H1 (cell line): Measurements from ENCODE around the gene FLT4. TPM values are rescaled to one million over a fixed set of nuclear protein-coding genes. Genes with fewer than 3 reads are reported as not detected.

Experiments used
- ASH2L ChIP-seq: fragments of 200-600, 300-600 bp; sonication (generic); IDR thresholded peaks from one replicate; pipeline ENCODE4 v1.7.1; 2017; ENCODE audit warnings: low read length
- BCL11A ChIP-seq, 2 experiments: IDR thresholded peaks; one replicate each; pipeline ENCODE4 v1.6.1; 2011; ENCODE audit warnings: low read depth in 2 of 2, low read length in 2 of 2, mild to moderate bottlenecking in 2 of 2
- BRCA1 ChIP-seq: IDR thresholded peaks from 2 replicates; pipeline ENCODE4 v1.6.1; 2012; ENCODE audit warnings: low read depth, low read length, improper control_type of control experiment
- CBX5 ChIP-seq: fragments of 300-800, 300-1000 bp; sonication (generic); IDR thresholded peaks from 2 replicates; pipeline ENCODE4 v1.7.1; 2016; ENCODE audit warnings: antibody characterized with exemption, low read length, low read depth
- HDAC6 ChIP-seq: IDR thresholded peaks from one replicate; pipeline ENCODE4 v1.7.1; 2012; ENCODE audit warnings: low read depth, mild to moderate bottlenecking, inconsistent platforms, low read length, moderate library complexity
- KDM5A ChIP-seq: fragments of 200-600 bp; IDR thresholded peaks from 2 replicates; pipeline ENCODE4 v1.7.1; 2012; ENCODE audit warnings: mild to moderate bottlenecking, low read length, inconsistent platforms, mixed read lengths
- NANOG ChIP-seq: IDR thresholded peaks from 2 replicates; pipeline ENCODE4 v1.6.1; 2011; ENCODE audit warnings: low read length, low read depth, mild to moderate bottlenecking, inconsistent platforms; ENCODE audit not compliant: insufficient read depth, poor library complexity, severe bottlenecking
- POLR2A ChIP-seq, 2 experiments: IDR thresholded peaks; 1 replicate in 1 of 2; 2 replicates in 1 of 2; pipeline ENCODE4 v1.6.1; 2011; ENCODE audit warnings: low read depth in 2 of 2, low read length in 2 of 2, mild to moderate bottlenecking in 2 of 2; ENCODE audit errors: control extremely low read depth in 1 of 2
- RBBP5 ChIP-seq: IDR thresholded peaks from 2 replicates; pipeline ENCODE4 v1.7.1; 2012; ENCODE audit warnings: low read depth, mild to moderate bottlenecking, inconsistent platforms, low read length, moderate library complexity, borderline replicate concordance
- SP2 ChIP-seq: IDR thresholded peaks from 2 replicates; pipeline ENCODE4 v1.6.1; 2012; ENCODE audit warnings: mild to moderate bottlenecking, low read length, inconsistent platforms
- polyA plus RNA-seq, 7 experiments: library from polyadenylated mRNA; depleted of rRNA in 3 of 7; stranded (reverse) in 5 of 7; unstranded in 2 of 7; fragments of >200 nt in 5 of 7; fragments of 200-250 nt in 2 of 7; gene quantifications; 1 replicate in 5 of 7; 2 replicates in 1 of 7; 4 replicates in 1 of 7; pipeline versions ENCODE4 v1.2.1 to v1.2.3, GENCODE V29; 2011 to 2013; ENCODE audit warnings: missing spikeins in 2 of 7, mixed read lengths in 2 of 7
- total RNA-seq: library from RNA; stranded (reverse); fragmentation: NEBNext Ultra II Directional; extraction: Animal tissue kit (Norgen Biotek cat#: 25700); gene quantifications from 2 replicates; pipeline ENCODE4 v1.2.1, GENCODE V29; 2021
- TF ChIP-seq, protein P1 (sequence below): fragments of 300-600 bp; sonication (generic); IDR thresholded peaks from 2 replicates; pipeline ENCODE4 v1.7.1; 2012; ENCODE audit warnings: low read length, moderate library complexity, mild to moderate bottlenecking, inconsistent platforms; ENCODE audit not compliant: insufficient replicate concordance
- TF ChIP-seq, protein P2 (sequence below): IDR thresholded peaks from 2 replicates; pipeline ENCODE4 v1.6.1; 2012; ENCODE audit warnings: inconsistent platforms

The FLT4 gene
- total and polyA plus RNA-seq, 2 of the 8 experiments (the other 6 are each of a cell fraction or from before 2014, with no cell fraction given), result 6.5 to 7.7 TPM

DNA sequence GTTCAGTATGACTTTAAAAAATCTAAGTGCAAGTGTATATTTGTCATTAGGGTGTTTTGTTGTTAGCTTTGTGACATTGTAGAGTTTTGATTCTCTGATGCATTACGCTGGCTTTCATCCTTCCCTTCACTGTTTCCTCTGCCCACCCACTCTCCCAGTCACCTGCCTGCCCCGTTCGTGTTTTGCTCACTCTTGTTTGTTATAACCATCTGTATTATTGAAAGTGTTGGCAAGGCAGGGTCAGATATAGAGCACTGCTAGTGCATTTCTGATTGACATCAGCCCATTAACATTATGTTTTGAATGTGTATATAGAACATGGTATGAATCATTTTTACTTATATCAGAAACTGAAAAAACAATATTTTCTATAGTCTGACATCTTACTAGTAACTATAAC lies 85.4 kb downstream of the FLT4 start (continued):
- TF ChIP-seq, protein P1, sequence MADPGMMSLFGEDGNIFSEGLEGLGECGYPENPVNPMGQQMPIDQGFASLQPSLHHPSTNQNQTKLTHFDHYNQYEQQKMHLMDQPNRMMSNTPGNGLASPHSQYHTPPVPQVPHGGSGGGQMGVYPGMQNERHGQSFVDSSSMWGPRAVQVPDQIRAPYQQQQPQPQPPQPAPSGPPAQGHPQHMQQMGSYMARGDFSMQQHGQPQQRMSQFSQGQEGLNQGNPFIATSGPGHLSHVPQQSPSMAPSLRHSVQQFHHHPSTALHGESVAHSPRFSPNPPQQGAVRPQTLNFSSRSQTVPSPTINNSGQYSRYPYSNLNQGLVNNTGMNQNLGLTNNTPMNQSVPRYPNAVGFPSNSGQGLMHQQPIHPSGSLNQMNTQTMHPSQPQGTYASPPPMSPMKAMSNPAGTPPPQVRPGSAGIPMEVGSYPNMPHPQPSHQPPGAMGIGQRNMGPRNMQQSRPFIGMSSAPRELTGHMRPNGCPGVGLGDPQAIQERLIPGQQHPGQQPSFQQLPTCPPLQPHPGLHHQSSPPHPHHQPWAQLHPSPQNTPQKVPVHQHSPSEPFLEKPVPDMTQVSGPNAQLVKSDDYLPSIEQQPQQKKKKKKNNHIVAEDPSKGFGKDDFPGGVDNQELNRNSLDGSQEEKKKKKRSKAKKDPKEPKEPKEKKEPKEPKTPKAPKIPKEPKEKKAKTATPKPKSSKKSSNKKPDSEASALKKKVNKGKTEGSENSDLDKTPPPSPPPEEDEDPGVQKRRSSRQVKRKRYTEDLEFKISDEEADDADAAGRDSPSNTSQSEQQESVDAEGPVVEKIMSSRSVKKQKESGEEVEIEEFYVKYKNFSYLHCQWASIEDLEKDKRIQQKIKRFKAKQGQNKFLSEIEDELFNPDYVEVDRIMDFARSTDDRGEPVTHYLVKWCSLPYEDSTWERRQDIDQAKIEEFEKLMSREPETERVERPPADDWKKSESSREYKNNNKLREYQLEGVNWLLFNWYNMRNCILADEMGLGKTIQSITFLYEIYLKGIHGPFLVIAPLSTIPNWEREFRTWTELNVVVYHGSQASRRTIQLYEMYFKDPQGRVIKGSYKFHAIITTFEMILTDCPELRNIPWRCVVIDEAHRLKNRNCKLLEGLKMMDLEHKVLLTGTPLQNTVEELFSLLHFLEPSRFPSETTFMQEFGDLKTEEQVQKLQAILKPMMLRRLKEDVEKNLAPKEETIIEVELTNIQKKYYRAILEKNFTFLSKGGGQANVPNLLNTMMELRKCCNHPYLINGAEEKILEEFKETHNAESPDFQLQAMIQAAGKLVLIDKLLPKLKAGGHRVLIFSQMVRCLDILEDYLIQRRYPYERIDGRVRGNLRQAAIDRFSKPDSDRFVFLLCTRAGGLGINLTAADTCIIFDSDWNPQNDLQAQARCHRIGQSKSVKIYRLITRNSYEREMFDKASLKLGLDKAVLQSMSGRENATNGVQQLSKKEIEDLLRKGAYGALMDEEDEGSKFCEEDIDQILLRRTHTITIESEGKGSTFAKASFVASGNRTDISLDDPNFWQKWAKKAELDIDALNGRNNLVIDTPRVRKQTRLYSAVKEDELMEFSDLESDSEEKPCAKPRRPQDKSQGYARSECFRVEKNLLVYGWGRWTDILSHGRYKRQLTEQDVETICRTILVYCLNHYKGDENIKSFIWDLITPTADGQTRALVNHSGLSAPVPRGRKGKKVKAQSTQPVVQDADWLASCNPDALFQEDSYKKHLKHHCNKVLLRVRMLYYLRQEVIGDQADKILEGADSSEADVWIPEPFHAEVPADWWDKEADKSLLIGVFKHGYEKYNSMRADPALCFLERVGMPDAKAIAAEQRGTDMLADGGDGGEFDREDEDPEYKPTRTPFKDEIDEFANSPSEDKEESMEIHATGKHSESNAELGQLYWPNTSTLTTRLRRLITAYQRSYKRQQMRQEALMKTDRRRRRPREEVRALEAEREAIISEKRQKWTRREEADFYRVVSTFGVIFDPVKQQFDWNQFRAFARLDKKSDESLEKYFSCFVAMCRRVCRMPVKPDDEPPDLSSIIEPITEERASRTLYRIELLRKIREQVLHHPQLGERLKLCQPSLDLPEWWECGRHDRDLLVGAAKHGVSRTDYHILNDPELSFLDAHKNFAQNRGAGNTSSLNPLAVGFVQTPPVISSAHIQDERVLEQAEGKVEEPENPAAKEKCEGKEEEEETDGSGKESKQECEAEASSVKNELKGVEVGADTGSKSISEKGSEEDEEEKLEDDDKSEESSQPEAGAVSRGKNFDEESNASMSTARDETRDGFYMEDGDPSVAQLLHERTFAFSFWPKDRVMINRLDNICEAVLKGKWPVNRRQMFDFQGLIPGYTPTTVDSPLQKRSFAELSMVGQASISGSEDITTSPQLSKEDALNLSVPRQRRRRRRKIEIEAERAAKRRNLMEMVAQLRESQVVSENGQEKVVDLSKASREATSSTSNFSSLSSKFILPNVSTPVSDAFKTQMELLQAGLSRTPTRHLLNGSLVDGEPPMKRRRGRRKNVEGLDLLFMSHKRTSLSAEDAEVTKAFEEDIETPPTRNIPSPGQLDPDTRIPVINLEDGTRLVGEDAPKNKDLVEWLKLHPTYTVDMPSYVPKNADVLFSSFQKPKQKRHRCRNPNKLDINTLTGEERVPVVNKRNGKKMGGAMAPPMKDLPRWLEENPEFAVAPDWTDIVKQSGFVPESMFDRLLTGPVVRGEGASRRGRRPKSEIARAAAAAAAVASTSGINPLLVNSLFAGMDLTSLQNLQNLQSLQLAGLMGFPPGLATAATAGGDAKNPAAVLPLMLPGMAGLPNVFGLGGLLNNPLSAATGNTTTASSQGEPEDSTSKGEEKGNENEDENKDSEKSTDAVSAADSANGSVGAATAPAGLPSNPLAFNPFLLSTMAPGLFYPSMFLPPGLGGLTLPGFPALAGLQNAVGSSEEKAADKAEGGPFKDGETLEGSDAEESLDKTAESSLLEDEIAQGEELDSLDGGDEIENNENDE, result no peak
- TF ChIP-seq ASH2L, result no peak
- no peak for TF ChIP-seq SP2
- TF ChIP-seq BCL11A (IDR thresholded peaks at IDR 0.05; ENCODE audit: low read depth in 2 of 2, low read length in 2 of 2), result no peak
- no peak for TF ChIP-seq CBX5
- TF ChIP-seq BRCA1, result no peak
- TF ChIP-seq NANOG, result no peak
- no peak for TF ChIP-seq POLR2A (IDR thresholded peaks at IDR 0.05; ENCODE audit: control extremely low read depth in 1 of 2, low read depth in 2 of 2, low read length in 2 of 2)
- TF ChIP-seq RBBP5, result no peak
- TF ChIP-seq, protein P2, sequence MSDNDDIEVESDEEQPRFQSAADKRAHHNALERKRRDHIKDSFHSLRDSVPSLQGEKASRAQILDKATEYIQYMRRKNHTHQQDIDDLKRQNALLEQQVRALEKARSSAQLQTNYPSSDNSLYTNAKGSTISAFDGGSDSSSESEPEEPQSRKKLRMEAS, result no peak
- no peak for TF ChIP-seq KDM5A
- no peak for TF ChIP-seq HDAC6
